ENCODE measurements around the gene PPM1K. TPM values are rescaled to one million over a fixed set of nuclear protein-coding genes. Genes with fewer than 3 reads are reported as not detected.

Gene PPM1K
- total RNA-seq, 1 donor from 2014 or later, result 12.0 TPM

GRCh38 chr4:88230969-88231771 is 53.2 kb downstream of the PPM1K start:
- DNase-seq (ENCODE audit: low read depth), result no peak
- H3K4me3 ChIP-seq (ENCODE audit: low read depth, low read length), result no peak overlapping the region
- TF ChIP-seq, protein P1, sequence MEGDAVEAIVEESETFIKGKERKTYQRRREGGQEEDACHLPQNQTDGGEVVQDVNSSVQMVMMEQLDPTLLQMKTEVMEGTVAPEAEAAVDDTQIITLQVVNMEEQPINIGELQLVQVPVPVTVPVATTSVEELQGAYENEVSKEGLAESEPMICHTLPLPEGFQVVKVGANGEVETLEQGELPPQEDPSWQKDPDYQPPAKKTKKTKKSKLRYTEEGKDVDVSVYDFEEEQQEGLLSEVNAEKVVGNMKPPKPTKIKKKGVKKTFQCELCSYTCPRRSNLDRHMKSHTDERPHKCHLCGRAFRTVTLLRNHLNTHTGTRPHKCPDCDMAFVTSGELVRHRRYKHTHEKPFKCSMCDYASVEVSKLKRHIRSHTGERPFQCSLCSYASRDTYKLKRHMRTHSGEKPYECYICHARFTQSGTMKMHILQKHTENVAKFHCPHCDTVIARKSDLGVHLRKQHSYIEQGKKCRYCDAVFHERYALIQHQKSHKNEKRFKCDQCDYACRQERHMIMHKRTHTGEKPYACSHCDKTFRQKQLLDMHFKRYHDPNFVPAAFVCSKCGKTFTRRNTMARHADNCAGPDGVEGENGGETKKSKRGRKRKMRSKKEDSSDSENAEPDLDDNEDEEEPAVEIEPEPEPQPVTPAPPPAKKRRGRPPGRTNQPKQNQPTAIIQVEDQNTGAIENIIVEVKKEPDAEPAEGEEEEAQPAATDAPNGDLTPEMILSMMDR (conservative IDR thresholded peaks at IDR 0.05; ENCODE audit: low read depth, low read length), result no peak

GRCh38 chr4:88230461-88230891 is 53.9 kb downstream of the PPM1K start:
- H3K4me3 ChIP-seq (ENCODE audit: low read depth, low read length), result no peak overlapping the region
- DNase-seq (ENCODE audit: low read depth), result no peak
- TF ChIP-seq, protein P1 (conservative IDR thresholded peaks at IDR 0.05; ENCODE audit: low read depth, low read length), result no peak

- H3K4me3 ChIP-seq (ENCODE audit: low read depth, low read length), result no peak overlapping the region
- DNase-seq (ENCODE audit: low read depth), result no peak
- TF ChIP-seq, protein P1 (conservative IDR thresholded peaks at IDR 0.05; ENCODE audit: low read depth, low read length), result no peak
Observed at GRCh38 chr4:88227734-88228133, 56.6 kb downstream of the PPM1K start.

GRCh38 chr4:88226143-88226542 is 58.2 kb downstream of the PPM1K start:
- DNase-seq (ENCODE audit: low read depth), result no peak
- no peak overlapping the region for H3K4me3 ChIP-seq (ENCODE audit: low read depth, low read length)
- TF ChIP-seq, protein P1 (conservative IDR thresholded peaks at IDR 0.05; ENCODE audit: low read depth, low read length), result no peak

DNA sequence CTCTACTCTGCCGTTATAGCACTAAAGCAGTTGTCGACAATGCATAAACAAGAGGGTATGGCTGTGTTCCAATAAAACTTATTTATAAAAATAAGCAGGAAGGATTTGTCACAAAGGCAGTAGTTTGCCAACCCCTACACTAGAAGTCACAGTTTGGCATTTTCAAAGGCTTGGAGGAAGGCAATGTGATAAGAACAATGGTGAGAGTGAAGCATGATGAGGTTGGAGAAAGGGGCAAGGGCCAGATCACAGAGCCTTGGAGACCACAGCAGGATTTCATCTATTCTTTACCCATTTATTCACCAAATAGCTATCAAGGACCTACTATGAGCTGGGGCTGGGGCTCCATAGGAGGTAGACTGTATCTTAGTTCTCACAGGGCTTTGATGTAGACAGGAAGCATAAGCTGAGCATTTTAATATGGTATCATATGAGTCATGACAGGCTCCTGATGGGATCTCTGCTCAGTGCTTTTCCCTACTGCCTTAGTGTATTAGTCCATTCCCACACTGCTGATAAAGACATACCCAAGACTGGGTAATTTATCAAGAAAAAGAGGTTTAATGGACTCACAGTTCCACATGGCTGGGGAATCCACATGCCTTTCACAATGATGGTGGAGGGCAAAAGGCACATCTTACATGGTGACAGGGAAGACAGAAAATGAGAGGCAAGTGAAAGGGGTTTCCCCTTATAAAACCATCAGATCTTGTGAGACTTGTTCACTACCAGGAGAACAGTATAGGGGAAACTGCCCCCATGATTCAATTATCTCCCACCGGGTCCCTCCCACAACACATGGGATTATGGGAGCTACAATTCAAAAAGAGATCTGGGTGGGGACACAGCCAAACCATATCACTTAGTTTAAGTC is 58.9 kb downstream of the PPM1K start:
- DNase-seq (ENCODE audit: low read depth), result no peak
- TF ChIP-seq, protein P1 (conservative IDR thresholded peaks at IDR 0.05; ENCODE audit: low read depth, low read length), result no peak
- H3K4me3 ChIP-seq (ENCODE audit: low read depth, low read length), result no peak overlapping the region

DNA sequence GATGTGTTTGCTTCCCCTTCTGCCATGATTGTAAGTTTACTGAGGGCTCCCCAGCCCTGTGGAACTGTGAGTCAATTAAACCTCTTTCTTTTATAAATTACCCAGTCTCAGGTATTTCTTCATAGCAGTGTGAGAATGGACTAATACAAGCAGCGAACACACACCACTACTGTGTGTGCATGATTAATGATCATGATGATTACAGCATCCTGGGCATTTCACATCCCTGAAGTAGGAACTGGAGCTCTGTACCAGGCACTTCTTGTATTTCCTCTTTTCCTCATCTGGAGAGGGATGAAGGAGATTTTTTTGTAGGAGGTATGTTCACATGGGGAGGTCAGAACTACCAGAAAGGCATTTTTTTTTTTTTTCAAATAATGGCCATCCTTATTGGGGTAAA is 60.8 kb downstream of the PPM1K start:
- TF ChIP-seq, protein P1 (conservative IDR thresholded peaks at IDR 0.05; ENCODE audit: low read depth, low read length), result no peak
- H3K4me3 ChIP-seq (ENCODE audit: low read depth, low read length), result no peak overlapping the region
- DNase-seq (ENCODE audit: low read depth), result no peak

All from epithelial cell of proximal tubule (primary cell).